ENCODE results near the gene FGFRL1. TPM values are rescaled to one million over a fixed set of nuclear protein-coding genes. Genes with fewer than 3 reads are reported as not detected.

FGFRL1 gene
- total RNA-seq, 1 experiment from 2014 or later, result 82.5 TPM

- DNase-seq (ENCODE audit: low read depth), result no peak
Measured at GRCh38 chr4:1006856-1007255, 4.6 kb upstream of the FGFRL1 start.

- DNase-seq (ENCODE audit: low read depth), result no peak
Measured at GRCh38 chr4:1008840-1009541, 2.4 kb upstream of the FGFRL1 start.

DNA sequence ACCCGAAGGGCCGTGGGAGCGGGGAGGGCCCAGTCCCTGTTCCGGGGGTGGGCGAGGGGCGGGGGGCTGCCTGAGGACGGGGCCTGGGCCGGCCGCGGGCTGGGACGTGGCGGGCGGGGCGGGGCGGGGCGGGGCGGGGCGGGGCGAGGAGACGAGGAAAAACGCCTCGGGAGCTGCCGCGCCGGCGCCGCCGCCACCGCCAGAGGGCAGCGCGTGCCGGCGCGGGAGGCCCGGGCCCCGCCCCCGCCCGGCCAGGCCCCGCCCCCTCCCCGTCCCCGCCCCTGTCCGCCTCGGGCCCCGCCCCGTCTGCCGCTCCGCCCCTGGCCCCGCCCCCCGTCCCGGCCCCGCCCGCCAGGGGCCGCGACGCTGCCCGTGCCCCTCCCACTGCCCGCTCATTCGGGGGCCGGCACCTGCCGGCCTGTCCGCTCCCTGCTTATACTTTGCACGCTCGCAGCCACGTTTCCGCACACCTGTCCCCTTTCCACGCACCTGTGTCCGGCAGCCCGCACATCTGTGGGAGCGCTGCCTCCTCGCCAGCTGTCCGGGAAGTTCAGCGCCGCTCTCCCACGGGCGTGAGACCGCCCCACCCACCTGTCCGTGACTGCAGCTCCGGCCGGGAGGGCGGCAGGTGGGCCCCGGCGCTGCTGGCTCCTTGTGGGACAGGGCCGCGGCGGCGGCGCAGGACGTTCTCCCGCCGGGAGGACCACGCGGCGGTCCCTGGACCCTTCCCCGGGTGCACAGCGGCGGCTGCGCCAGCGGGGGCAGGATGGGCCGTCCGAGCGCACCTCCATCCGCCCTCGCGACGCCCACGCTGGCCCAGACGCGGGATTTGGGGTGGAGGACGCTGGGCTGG, 1.7 kb upstream of the FGFRL1 start:
- peak; percentile 34 for DNase-seq (ENCODE audit: low read depth)

GRCh38 chr4:1010395-1011021, 918 bp upstream of the FGFRL1 start:
- peak; percentile 84 for DNase-seq (ENCODE audit: low read depth)

- DNase-seq (ENCODE audit: low read depth), result no peak
Measured at GRCh38 chr4:1011666-1012033, 224 bp downstream of the FGFRL1 start.

DNA sequence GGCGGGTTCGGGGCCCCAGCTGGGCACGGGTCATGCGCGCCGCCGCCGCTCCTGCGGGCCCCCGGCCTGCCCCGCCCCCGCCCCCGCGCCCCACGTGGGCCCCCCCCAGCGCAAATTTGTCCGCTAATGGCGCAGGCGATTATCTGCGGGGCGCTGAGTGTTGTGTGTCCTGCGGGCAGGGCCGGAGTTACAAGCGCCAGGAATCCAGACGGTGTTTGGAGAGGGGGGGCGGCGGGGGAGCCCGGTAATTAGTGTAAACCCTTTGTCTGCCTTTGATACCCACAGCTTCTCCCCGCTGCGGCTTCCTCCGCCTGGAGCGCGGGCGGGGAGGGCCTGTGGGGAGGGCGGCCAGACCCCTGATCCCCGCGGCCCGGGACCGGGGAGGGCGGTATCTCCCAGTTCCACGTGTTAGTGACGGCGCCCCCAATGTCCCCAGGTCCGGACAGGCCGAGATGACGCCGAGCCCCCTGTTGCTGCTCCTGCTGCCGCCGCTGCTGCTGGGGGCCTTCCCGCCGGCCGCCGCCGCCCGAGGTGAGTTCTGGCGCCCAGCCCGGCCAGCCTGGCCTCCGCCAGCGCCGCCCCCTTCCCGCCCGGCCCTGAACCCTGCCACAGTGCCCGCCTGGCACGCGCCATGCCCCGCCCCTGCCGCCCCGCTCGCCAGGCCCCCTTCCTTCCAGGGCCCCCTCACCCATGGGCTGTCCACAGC, 761 bp downstream of the FGFRL1 start:
- DNase-seq (ENCODE audit: low read depth), result peak; percentile 81

GRCh38 chr4:1013225-1014073, 2.0 kb downstream of the FGFRL1 start:
- no peak for DNase-seq (ENCODE audit: low read depth)

DNA sequence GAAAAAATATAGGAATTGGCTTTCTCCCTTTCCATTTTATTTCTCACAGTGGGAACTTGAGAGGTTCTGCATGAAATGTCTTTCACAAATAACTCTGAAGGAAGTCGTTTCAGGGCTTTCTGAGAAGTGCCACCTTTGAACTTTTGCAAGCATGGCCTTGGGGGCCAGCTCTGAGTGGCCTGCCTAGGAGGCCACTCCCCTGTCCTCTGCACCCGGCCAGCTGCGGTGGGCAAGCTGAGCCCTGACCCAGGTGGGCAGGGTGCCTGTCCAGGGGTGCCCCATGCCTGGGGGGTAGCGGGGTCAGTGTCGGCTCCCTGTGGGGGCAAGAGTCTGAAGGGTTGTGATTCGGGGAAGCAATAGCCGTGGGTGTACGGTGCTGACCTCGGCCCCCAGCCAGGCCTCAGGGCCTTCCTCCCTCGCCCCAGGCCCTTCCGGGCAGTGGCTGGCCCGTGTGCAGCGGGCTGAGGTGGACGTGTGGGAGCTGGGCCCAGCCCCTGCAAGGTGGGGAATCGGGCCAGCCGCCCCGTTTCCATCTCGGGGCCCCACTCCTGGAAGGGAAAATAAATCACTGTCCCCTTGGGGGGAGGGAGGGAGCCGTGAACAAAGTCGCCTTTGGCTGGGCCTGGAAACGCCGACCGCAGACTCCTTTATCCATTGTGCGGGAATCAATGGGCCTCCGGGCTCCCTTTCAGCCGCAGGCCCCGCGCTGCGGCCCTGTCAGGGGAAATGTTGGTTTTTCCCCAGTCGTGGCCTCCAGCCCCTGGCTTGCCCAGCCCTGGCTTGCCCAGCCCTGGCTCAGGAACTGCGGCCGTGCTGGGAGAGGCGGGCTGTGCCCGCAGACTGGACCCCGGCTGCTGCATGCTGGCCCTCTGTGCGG, 3.1 kb downstream of the FGFRL1 start:
- no peak for DNase-seq (ENCODE audit: low read depth)

GRCh38 chr4:1015179-1015578, 3.8 kb downstream of the FGFRL1 start:
- DNase-seq (ENCODE audit: low read depth), result no peak

DNA sequence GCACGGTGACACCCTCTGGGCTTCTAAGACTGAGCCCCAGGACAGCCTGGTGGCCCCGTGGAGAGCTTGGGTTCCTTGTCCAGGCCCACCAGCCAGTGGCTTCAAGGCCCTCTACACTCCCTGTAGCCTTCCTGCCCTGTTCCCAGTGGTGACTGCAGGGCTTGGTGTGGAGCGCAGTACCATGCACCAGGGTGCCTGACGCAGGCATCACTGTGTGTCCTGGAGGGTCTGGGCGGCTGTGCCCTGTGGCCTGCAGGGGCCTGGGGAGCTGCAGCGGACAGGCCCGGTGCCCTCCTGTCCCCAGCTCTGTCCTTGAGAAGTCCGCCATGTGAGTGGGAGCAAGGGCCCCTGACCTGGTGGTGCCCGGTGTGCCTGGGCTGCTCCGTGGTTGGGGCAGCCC, 4.3 kb downstream of the FGFRL1 start:
- no peak for DNase-seq (ENCODE audit: low read depth)

DNA sequence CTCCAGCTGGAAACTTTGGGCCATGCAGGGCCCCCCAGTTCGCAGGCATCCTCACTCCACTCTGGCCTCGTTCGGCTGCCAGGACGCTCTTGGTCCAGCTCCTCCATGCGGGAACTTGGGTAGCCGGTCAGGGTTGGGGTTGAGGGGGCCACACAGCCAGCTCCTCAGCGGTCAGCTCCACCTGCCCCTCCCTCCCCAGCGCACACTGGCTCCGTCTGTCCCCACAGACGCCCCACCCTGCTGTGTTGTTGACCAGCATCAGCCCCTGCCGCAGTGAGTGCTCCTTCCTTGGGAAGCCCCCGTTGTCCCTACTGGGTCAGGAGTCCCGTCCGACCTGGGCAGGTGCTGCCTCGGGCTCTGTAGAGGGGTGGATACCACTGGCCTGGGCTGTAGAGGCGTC, 5.8 kb downstream of the FGFRL1 start:
- DNase-seq (ENCODE audit: low read depth), result no peak

GRCh38 chr4:1017706-1018105, 6.3 kb downstream of the FGFRL1 start:
- DNase-seq (ENCODE audit: low read depth), result no peak

DNA sequence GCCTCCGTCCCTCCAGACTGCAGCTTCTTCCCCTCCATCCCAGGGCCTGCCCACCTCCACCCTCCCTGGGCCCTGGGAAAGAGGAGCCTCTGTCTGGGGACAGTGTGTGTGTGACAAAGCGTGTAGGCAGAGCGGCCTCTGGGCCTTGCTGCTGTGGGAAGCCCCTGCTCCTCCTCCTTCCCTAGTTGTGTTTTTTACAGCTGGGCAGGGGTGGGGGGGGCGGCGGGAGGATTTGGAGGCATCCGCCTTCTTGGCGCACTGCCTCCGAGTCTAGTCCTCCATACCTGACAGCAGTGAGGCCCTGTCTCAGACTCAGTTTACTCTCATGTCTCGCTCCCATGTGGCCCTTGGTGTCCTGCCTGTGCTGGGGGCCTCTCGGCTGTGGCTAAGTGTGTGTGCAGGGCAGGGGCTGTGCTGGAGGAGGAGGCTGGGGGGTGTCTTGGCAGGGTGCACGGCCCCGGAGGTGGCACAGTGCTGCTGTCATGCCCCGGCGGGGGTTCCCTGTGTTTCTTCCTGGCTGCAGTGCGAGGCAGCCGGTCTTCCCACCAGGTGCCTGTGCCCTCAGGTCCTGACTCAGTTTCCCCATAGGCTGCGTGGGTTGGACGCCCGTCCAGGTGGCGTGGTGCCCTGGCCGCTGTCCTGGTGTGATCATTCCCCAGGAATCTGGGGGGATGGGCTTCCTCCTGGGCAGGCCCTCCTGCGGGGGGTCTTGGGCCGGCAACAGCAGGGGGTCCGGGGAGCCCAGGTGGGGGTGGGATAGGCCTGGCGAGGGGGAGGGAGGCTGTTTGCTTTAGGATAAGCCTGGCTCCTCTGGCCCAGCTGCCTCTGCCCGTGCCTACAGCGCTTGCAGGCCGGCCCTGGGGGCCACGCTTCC, 7.0 kb downstream of the FGFRL1 start:
- no peak for DNase-seq (ENCODE audit: low read depth)

DNA sequence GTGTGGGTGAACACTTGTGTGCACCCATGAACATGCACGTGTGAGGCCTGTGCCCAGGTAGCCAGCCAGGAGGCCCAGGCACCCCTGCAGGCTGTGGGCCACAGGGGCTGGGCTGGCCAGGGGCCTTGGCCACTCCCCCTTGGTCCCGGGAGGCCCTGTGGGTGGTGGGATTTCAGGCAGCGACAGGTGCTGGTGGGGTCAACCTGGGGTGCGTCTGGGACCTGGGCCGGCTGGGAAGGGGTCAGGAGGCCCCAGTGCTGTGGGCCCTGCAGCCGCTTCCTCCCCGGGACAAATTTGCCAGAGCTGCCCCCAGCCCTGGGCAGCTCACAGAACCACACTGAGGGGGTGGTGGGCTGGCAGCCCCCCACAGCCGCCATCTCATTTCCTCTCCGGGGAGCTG, 7.9 kb downstream of the FGFRL1 start:
- DNase-seq (ENCODE audit: low read depth), result no peak

DNA sequence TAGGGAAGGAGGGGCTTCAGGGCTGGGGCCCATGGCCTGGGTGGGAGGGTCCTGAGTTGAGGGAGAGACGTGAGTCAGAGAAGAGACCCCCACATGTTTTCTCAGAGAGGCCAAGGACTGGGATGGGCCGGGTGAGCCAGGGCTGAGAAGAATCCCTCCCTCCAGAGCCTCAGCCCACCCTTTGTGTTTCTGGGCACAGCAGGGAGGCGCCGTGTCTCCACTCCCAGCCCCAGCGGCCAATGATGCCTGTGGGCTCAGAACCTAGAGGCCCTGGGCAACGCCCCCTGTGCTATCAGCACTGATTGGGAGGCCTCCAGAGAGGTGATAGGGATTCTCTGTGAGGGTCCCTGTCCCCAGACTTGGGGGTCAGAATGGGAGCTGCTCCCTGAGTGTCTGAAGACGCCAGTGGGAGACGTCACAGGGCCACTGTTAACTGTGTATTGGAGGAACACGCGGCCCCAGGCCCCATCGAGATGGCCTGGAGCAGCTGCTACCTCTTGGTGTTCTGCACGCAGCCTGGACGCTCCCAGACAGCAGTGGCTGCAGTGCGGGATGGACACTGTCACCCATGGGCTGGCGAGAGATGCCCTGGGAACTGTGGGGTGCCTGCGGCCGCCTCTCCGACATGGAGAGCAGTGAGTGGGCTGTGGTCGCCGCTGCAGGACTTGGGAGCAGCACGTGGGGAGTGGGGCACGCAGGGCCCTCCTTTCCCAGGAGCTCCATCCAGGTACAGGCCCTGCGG, 8.5 kb downstream of the FGFRL1 start:
- DNase-seq (ENCODE audit: low read depth), result no peak

- no peak for DNase-seq (ENCODE audit: low read depth)
Measured at GRCh38 chr4:1021386-1022050, 10.1 kb downstream of the FGFRL1 start.

GRCh38 chr4:1022051-1022738, 10.8 kb downstream of the FGFRL1 start:
- no peak for DNase-seq (ENCODE audit: low read depth)

- DNase-seq (ENCODE audit: low read depth), result no peak
Measured at GRCh38 chr4:1022739-1023066, 11.3 kb downstream of the FGFRL1 start.

Data from M059J (cell line).